DOHH2 (cell line): ENCODE measurements around the gene COG1.
A peak's percentile ranks its signal among the peaks of the same experiment; 100 is the strongest.

Experiments
- H3F3A ChIP-seq: fragments of 200-600 bp; sonication (generic), shearing (Covaris generic); 2 replicates; pipeline ENCODE4 v1.6.0; 2016; ENCODE audit warnings: antibody characterized with exemption, mild to moderate bottlenecking; ENCODE audit not compliant: control insufficient read depth, insufficient read depth
- H3K27ac ChIP-seq: fragments of 200-600 bp; sonication (generic); 2 replicates; pipeline ENCODE4 v1.5.1; 2014; ENCODE audit warnings: low read depth, mild to moderate bottlenecking, low read length, moderate library complexity
- H3K27me3 ChIP-seq: fragments of 200-600 bp; sonication (generic); 2 replicates; pipeline ENCODE4 v1.6.1; 2014; ENCODE audit warnings: mild to moderate bottlenecking, low read length, mixed read lengths; ENCODE audit not compliant: control insufficient read depth
- H3K36me3 ChIP-seq: fragments of 200-600 bp; sonication (generic); 2 replicates; pipeline ENCODE4 v1.6.1; 2014; ENCODE audit warnings: mild to moderate bottlenecking, low read length, moderate library complexity, mixed read lengths; ENCODE audit not compliant: control insufficient read depth
- H3K4me1 ChIP-seq: fragments of 200-600 bp; sonication (generic); 2 replicates; pipeline ENCODE4 v1.6.1; 2014; ENCODE audit warnings: mild to moderate bottlenecking, low read length, mixed read lengths; ENCODE audit not compliant: control insufficient read depth
- H3K4me2 ChIP-seq: fragments of 200-600 bp; sonication (generic); 2 replicates; pipeline ENCODE4 v1.6.0; 2014; ENCODE audit warnings: mild to moderate bottlenecking, low read length, moderate library complexity
- H3K4me3 ChIP-seq: fragments of 200-600 bp; sonication (generic); 2 replicates; pipeline ENCODE4 v1.5.1; 2014; ENCODE audit warnings: mild to moderate bottlenecking, low read length, mixed read lengths
- H3K79me2 ChIP-seq: fragments of 200-600 bp; sonication (generic); 2 replicates; pipeline ENCODE4 v1.6.1; 2014; ENCODE audit warnings: mild to moderate bottlenecking, low read length, mixed read lengths; ENCODE audit not compliant: control insufficient read depth
- H3K9me2 ChIP-seq: fragments of 200-600 bp; sonication (generic); replicated peaks from 2 replicates; pipeline ENCODE4 v1.6.1; 2014; ENCODE audit warnings: mild to moderate bottlenecking, low read length, mixed read lengths; ENCODE audit not compliant: control insufficient read depth
- H3K9me3 ChIP-seq: fragments of 200-600 bp; sonication (generic); 2 replicates; pipeline ENCODE4 v1.6.1; 2014; ENCODE audit warnings: antibody characterized with exemption, low read length, mixed read lengths; ENCODE audit not compliant: control insufficient read depth, insufficient read depth
- H4K20me1 ChIP-seq: fragments of 200-600 bp; sonication (generic); 2 replicates; pipeline ENCODE4 v1.6.0; 2014; ENCODE audit warnings: low read depth, mild to moderate bottlenecking, antibody characterized with exemption, low read length, moderate library complexity; ENCODE audit not compliant: control insufficient read depth, insufficient read depth
- EZH2phosphoT487 ChIP-seq: fragments of 200-600 bp; sonication (generic); IDR thresholded peaks from 2 replicates; pipeline ENCODE4 v1.6.1; 2017; ENCODE audit warnings: borderline replicate concordance, mild to moderate bottlenecking, antibody characterized with exemption, low read length, moderate library complexity, mixed read lengths
- TF ChIP-seq, protein P1 (sequence below): fragments of 200-600 bp; sonication (generic); IDR thresholded peaks from one replicate; pipeline ENCODE4 v1.5.1; 2014; ENCODE audit warnings: antibody characterized with exemption, mild to moderate bottlenecking, low read depth, low read length; ENCODE audit not compliant: poor library complexity, severe bottlenecking

Gene COG1

DNA sequence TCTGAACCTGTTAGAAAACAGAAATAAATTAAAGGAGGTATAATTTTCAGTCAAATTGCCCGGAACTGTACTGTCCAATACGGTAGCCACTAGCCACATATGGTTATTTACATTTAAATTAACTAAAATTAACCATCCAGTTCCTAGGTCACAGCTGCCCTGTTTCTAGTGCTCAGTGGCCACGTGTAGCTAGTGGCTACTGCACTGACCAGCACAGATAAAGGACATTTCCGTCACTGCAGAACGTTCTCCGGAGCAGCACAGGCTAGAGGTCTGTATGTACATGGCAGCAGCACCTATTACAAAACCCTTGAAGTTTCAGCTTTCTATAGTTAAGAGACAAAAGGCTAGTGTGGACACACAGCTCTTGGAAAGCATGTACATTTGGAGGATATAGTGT is 35.1 kb downstream of the COG1 start:
- Histone ChIP-seq H3K9me3 (no peaks in the 10 kb centered on the region), H3K27me3 (no peaks in the 10 kb centered on the region), H4K20me1 (peaks cover 18% of the 10 kb centered on the region), H3K9me2 (no peaks in the 10 kb centered on the region), H3K4me3 (no peak overlapping the region), H3K27ac (no peak overlapping the region), H3K4me1 (peaks cover 33% of the 10 kb centered on the region), H3K4me2 (peak overlapping the region; percentile 2; the same call in 1 of the 2 replicates), H3K36me3 (peaks cover 39% of the 10 kb centered on the region), H3K79me2 (peaks cover 86% of the 10 kb centered on the region), H3F3A (no peaks in the 10 kb centered on the region)
- TF ChIP-seq, protein P1, sequence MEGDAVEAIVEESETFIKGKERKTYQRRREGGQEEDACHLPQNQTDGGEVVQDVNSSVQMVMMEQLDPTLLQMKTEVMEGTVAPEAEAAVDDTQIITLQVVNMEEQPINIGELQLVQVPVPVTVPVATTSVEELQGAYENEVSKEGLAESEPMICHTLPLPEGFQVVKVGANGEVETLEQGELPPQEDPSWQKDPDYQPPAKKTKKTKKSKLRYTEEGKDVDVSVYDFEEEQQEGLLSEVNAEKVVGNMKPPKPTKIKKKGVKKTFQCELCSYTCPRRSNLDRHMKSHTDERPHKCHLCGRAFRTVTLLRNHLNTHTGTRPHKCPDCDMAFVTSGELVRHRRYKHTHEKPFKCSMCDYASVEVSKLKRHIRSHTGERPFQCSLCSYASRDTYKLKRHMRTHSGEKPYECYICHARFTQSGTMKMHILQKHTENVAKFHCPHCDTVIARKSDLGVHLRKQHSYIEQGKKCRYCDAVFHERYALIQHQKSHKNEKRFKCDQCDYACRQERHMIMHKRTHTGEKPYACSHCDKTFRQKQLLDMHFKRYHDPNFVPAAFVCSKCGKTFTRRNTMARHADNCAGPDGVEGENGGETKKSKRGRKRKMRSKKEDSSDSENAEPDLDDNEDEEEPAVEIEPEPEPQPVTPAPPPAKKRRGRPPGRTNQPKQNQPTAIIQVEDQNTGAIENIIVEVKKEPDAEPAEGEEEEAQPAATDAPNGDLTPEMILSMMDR = no peak
- TF ChIP-seq EZH2phosphoT487 = no peak

DNA sequence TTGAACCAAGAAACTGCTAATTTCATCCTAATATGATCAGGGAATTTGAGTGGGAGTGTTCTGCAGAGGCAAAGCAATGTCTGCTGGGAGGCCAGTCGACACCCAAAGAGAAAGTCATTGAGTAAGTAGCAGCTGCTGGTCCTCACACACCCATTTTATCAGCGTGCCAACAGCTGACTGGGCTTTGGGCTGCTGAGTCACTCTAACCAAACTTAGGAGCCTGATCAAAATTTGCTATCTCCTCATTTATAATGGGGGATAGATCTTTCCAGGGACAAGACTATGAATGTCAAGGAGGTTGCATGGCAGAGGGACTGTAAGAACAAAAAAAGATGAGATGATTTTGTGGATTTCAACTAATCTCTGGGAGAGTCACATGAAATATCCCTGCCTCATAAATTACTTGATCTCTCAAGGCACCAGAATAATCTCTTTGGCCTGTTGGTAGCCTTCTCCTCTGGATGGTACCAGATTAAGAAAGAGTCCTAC is 35.9 kb downstream of the COG1 start:
- H4K20me1 ChIP-seq = peaks cover 22% of the 10 kb centered on the region
- peak overlapping the region; percentile 7; the same call in 1 of the 2 replicates for H3K4me2 ChIP-seq
- TF ChIP-seq, protein P1 = no peak
- no peak for TF ChIP-seq EZH2phosphoT487
- H3K9me3 ChIP-seq = no peaks in the 10 kb centered on the region
- H3K36me3 ChIP-seq = peaks cover 40% of the 10 kb centered on the region
- H3F3A ChIP-seq = no peaks in the 10 kb centered on the region
- H3K27ac ChIP-seq = no peak overlapping the region
- H3K4me3 ChIP-seq = no peak overlapping the region
- no peaks in the 10 kb centered on the region for H3K27me3 ChIP-seq
- no peaks in the 10 kb centered on the region for H3K9me2 ChIP-seq
- peaks cover 41% of the 10 kb centered on the region for H3K4me1 ChIP-seq
- H3K79me2 ChIP-seq = peaks cover 88% of the 10 kb centered on the region

GRCh38 chr17:73230088-73230487 is 37.2 kb downstream of the COG1 start:
- H3K79me2 ChIP-seq = peaks cover 90% of the 10 kb centered on the region
- H3K4me3 ChIP-seq = no peak overlapping the region
- H3K4me1 ChIP-seq = peaks cover 44% of the 10 kb centered on the region
- TF ChIP-seq, protein P1 = no peak
- TF ChIP-seq EZH2phosphoT487 = no peak
- H3K9me2 ChIP-seq = no peaks in the 10 kb centered on the region
- peak overlapping the region; percentile 99; the same call in 1 of the 2 replicates for H3K4me2 ChIP-seq
- H4K20me1 ChIP-seq = peaks cover 22% of the 10 kb centered on the region
- no peaks in the 10 kb centered on the region for H3K27me3 ChIP-seq
- no peaks in the 10 kb centered on the region for H3K9me3 ChIP-seq
- H3F3A ChIP-seq = no peaks in the 10 kb centered on the region
- H3K36me3 ChIP-seq = peaks cover 51% of the 10 kb centered on the region
- no peak overlapping the region for H3K27ac ChIP-seq
